ENCODE results near the gene HACL1. TPM values are rescaled to one million over a fixed set of nuclear protein-coding genes. Genes with fewer than 3 reads are reported as not detected.
"Not testable (repeated sequence)": the region's sequence is repeated elsewhere in the genome, so short reads cannot be mapped to it uniquely, and the experiment has no call there.

HACL1 gene
- polyA plus RNA-seq, 4 donors, result 24.5 to 138 (median 72.9) TPM

- WGBS, 3 donors, result 68 to 85% (median 81%) methylated on average over 2 of the region's 2 CpGs
- Histone ChIP-seq H3K9me3 (ENCODE audit: control insufficient read depth in 2 of 2, insufficient read depth in 1 of 2, low read depth in 1 of 2, low read length in 1 of 2) (no peaks in the 10 kb centered on the region), H3K36me3 (ENCODE audit: control insufficient read depth in 3 of 3, insufficient read depth in 2 of 3, low read depth in 1 of 3, low read length in 3 of 3) (peaks cover 0 to 3% (median 0%) of the 10 kb centered on the region in 3 donors), H3K27me3 (ENCODE audit: control insufficient read depth in 3 of 3, insufficient read depth in 3 of 3, low read length in 3 of 3) (no peaks in the 10 kb centered on the region), H3K4me3 (ENCODE audit: low read depth in 1 of 3, low read length in 3 of 3) (no peak overlapping the region), H3K4me1 (ENCODE audit: control insufficient read depth in 3 of 3, insufficient read depth in 2 of 3, low read depth in 1 of 3, low read length in 2 of 3) (no peaks in the 10 kb centered on the region), H3K27ac (ENCODE audit: low read depth in 1 of 3, low read length in 2 of 3) (no peak overlapping the region)
- FAIRE-seq (no peak), DNase-seq (no peak)
These were observed 63.0 kb downstream of the HACL1 start for GRCh38 chr3:15538345-15538744.

GRCh38 chr3:15536856-15537255 lies 64.5 kb downstream of the HACL1 start:
- no peaks in the 10 kb centered on the region for H3K27me3 ChIP-seq (ENCODE audit: control insufficient read depth in 3 of 3, insufficient read depth in 3 of 3, low read length in 3 of 3)
- FAIRE-seq (no peak), DNase-seq (peak in 1 of 2 donors; percentile 35)
- WGBS, 3 donors, result 46 to 80% (median 60%) methylated on average over 2 of the region's 2 CpGs
- peaks cover 0 to 3% (median 0%) of the 10 kb centered on the region in 3 donors for H3K36me3 ChIP-seq (ENCODE audit: control insufficient read depth in 3 of 3, insufficient read depth in 2 of 3, low read depth in 1 of 3, low read length in 3 of 3)
- H3K27ac ChIP-seq (ENCODE audit: low read depth in 1 of 3, low read length in 2 of 3), result no peak overlapping the region
- no peaks in the 10 kb centered on the region for H3K4me1 ChIP-seq (ENCODE audit: control insufficient read depth in 3 of 3, insufficient read depth in 2 of 3, low read depth in 1 of 3, low read length in 2 of 3)
- H3K4me3 ChIP-seq (ENCODE audit: low read depth in 1 of 3, low read length in 3 of 3), result no peak overlapping the region
- H3K9me3 ChIP-seq (ENCODE audit: control insufficient read depth in 2 of 2, insufficient read depth in 1 of 2, low read depth in 1 of 2, low read length in 1 of 2), result no peaks in the 10 kb centered on the region

GRCh38 chr3:15535732-15536131 lies 65.6 kb downstream of the HACL1 start:
- no peak for FAIRE-seq
- DNase-seq, result peak in 1 of 2 donors; percentile 27
- H3K27ac ChIP-seq (ENCODE audit: low read depth in 1 of 3, low read length in 2 of 3), result peak overlapping the region in 1 of 3 donors; percentile 73
- H3K4me1 ChIP-seq (ENCODE audit: control insufficient read depth in 3 of 3, insufficient read depth in 2 of 3, low read depth in 1 of 3, low read length in 2 of 3), result no peaks in the 10 kb centered on the region
- H3K36me3 ChIP-seq (ENCODE audit: control insufficient read depth in 3 of 3, insufficient read depth in 2 of 3, low read depth in 1 of 3, low read length in 3 of 3), result peaks cover 0 to 3% (median 0%) of the 10 kb centered on the region in 3 donors
- H3K9me3 ChIP-seq (ENCODE audit: control insufficient read depth in 2 of 2, insufficient read depth in 1 of 2, low read depth in 1 of 2, low read length in 1 of 2), result no peaks in the 10 kb centered on the region
- WGBS, 3 donors, result 92 to 100% (median 100%) methylated on average over 1 of the region's 1 CpG
- no peak overlapping the region for H3K4me3 ChIP-seq (ENCODE audit: low read depth in 1 of 3, low read length in 3 of 3)
- H3K27me3 ChIP-seq (ENCODE audit: control insufficient read depth in 3 of 3, insufficient read depth in 3 of 3, low read length in 3 of 3), result no peaks in the 10 kb centered on the region

GRCh38 chr3:15532614-15533013 lies 68.8 kb downstream of the HACL1 start:
- H3K27me3 ChIP-seq (ENCODE audit: control insufficient read depth in 3 of 3, insufficient read depth in 3 of 3, low read length in 3 of 3); H3K4me1 ChIP-seq (ENCODE audit: control insufficient read depth in 3 of 3, insufficient read depth in 2 of 3, low read depth in 1 of 3, low read length in 2 of 3); DNase-seq; H3K27ac ChIP-seq (ENCODE audit: low read depth in 1 of 3, low read length in 2 of 3); H3K9me3 ChIP-seq (ENCODE audit: control insufficient read depth in 2 of 2, insufficient read depth in 1 of 2, low read depth in 1 of 2, low read length in 1 of 2); FAIRE-seq; H3K36me3 ChIP-seq (ENCODE audit: control insufficient read depth in 3 of 3, insufficient read depth in 2 of 3, low read depth in 1 of 3, low read length in 3 of 3); H3K4me3 ChIP-seq (ENCODE audit: low read depth in 1 of 3, low read length in 3 of 3): not testable (repeated sequence)
- WGBS, 3 donors, result 96 to 98% (median 97%) methylated on average over 2 of the region's 2 CpGs

GRCh38 chr3:15531346-15531745 lies 70.0 kb downstream of the HACL1 start:
- Histone ChIP-seq H3K4me3 (ENCODE audit: low read depth in 1 of 3, low read length in 3 of 3) (no peak overlapping the region), H3K27me3 (ENCODE audit: control insufficient read depth in 3 of 3, insufficient read depth in 3 of 3, low read length in 3 of 3) (no peaks in the 10 kb centered on the region), H3K9me3 (ENCODE audit: control insufficient read depth in 2 of 2, insufficient read depth in 1 of 2, low read depth in 1 of 2, low read length in 1 of 2) (no peaks in the 10 kb centered on the region), H3K36me3 (ENCODE audit: control insufficient read depth in 3 of 3, insufficient read depth in 2 of 3, low read depth in 1 of 3, low read length in 3 of 3) (no peaks in the 10 kb centered on the region), H3K4me1 (ENCODE audit: control insufficient read depth in 3 of 3, insufficient read depth in 2 of 3, low read depth in 1 of 3, low read length in 2 of 3) (peaks cover 0 to 3% (median 0%) of the 10 kb centered on the region in 3 donors), H3K27ac (ENCODE audit: low read depth in 1 of 3, low read length in 2 of 3) (no peak overlapping the region)
- DNase-seq, result no peak
- 81 to 91% (median 84%) methylated on average over 1 of the region's 1 CpG for WGBS, 3 donors
- FAIRE-seq, result no peak

GRCh38 chr3:15528854-15529537 lies 72.4 kb downstream of the HACL1 start:
- FAIRE-seq (no peak), DNase-seq (peak in 1 of 2 donors; percentile 37)
- H3K27ac ChIP-seq (ENCODE audit: low read depth in 1 of 3, low read length in 2 of 3), result peak overlapping the region in 1 of 3 donors; percentile 75

GRCh38 chr3:15527031-15527459 lies 74.3 kb downstream of the HACL1 start:
- Histone ChIP-seq H3K36me3 (ENCODE audit: control insufficient read depth in 3 of 3, insufficient read depth in 2 of 3, low read depth in 1 of 3, low read length in 3 of 3) (no peaks in the 10 kb centered on the region), H3K9me3 (ENCODE audit: control insufficient read depth in 2 of 2, insufficient read depth in 1 of 2, low read depth in 1 of 2, low read length in 1 of 2) (no peaks in the 10 kb centered on the region), H3K27me3 (ENCODE audit: control insufficient read depth in 3 of 3, insufficient read depth in 3 of 3, low read length in 3 of 3) (no peaks in the 10 kb centered on the region), H3K4me1 (ENCODE audit: control insufficient read depth in 3 of 3, insufficient read depth in 2 of 3, low read depth in 1 of 3, low read length in 2 of 3) (peaks cover 0 to 3% (median 0%) of the 10 kb centered on the region in 3 donors), H3K4me3 (ENCODE audit: low read depth in 1 of 3, low read length in 3 of 3) (no peak overlapping the region), H3K27ac (ENCODE audit: low read depth in 1 of 3, low read length in 2 of 3) (no peak overlapping the region)
- DNase-seq (no peak), FAIRE-seq (no peak)
- 71 to 79% (median 74%) methylated on average over 4 of the region's 4 CpGs for WGBS, 3 donors

More at GRCh38 chr3:15528854-15529537, 72.4 kb downstream of the HACL1 start:
- 89 to 93% (median 90%) methylated on average over 4 of the region's 4 CpGs for WGBS, 3 donors
- no peaks in the 10 kb centered on the region for H3K36me3 ChIP-seq (ENCODE audit: control insufficient read depth in 3 of 3, insufficient read depth in 2 of 3, low read depth in 1 of 3, low read length in 3 of 3)
- H3K9me3 ChIP-seq (ENCODE audit: control insufficient read depth in 2 of 2, insufficient read depth in 1 of 2, low read depth in 1 of 2, low read length in 1 of 2), result no peaks in the 10 kb centered on the region
- no peaks in the 10 kb centered on the region for H3K27me3 ChIP-seq (ENCODE audit: control insufficient read depth in 3 of 3, insufficient read depth in 3 of 3, low read length in 3 of 3)
- H3K4me3 ChIP-seq (ENCODE audit: low read depth in 1 of 3, low read length in 3 of 3), result no peak overlapping the region
- peaks cover 0 to 3% (median 0%) of the 10 kb centered on the region in 3 donors for H3K4me1 ChIP-seq (ENCODE audit: control insufficient read depth in 3 of 3, insufficient read depth in 2 of 3, low read depth in 1 of 3, low read length in 2 of 3)

GRCh38 chr3:15525790-15526189 lies 75.6 kb downstream of the HACL1 start:
- H3K27ac ChIP-seq (ENCODE audit: low read depth in 1 of 3, low read length in 2 of 3), result no peak overlapping the region
- no peaks in the 10 kb centered on the region for H3K27me3 ChIP-seq (ENCODE audit: control insufficient read depth in 3 of 3, insufficient read depth in 3 of 3, low read length in 3 of 3)
- no peaks in the 10 kb centered on the region for H3K9me3 ChIP-seq (ENCODE audit: control insufficient read depth in 2 of 2, insufficient read depth in 1 of 2, low read depth in 1 of 2, low read length in 1 of 2)
- H3K4me3 ChIP-seq (ENCODE audit: low read depth in 1 of 3, low read length in 3 of 3), result no peak overlapping the region
- WGBS, 3 donors, result 89 to 100% (median 90%) methylated on average over 1 of the region's 1 CpG
- no peaks in the 10 kb centered on the region for H3K36me3 ChIP-seq (ENCODE audit: control insufficient read depth in 3 of 3, insufficient read depth in 2 of 3, low read depth in 1 of 3, low read length in 3 of 3)
- DNase-seq (no peak), FAIRE-seq (no peak)
- H3K4me1 ChIP-seq (ENCODE audit: control insufficient read depth in 3 of 3, insufficient read depth in 2 of 3, low read depth in 1 of 3, low read length in 2 of 3), result peaks cover 0 to 5% (median 0%) of the 10 kb centered on the region in 3 donors
